NCI-H187 treated with DMSO at 0.1 percent for 48 hours (cell line): ENCODE data around the gene CACHD1.

Experiments used
- DNase-seq: peaks from one replicate; lab custom pipeline; 2025; lab: John Stamatoyannopoulos, UW

Gene CACHD1

DNA sequence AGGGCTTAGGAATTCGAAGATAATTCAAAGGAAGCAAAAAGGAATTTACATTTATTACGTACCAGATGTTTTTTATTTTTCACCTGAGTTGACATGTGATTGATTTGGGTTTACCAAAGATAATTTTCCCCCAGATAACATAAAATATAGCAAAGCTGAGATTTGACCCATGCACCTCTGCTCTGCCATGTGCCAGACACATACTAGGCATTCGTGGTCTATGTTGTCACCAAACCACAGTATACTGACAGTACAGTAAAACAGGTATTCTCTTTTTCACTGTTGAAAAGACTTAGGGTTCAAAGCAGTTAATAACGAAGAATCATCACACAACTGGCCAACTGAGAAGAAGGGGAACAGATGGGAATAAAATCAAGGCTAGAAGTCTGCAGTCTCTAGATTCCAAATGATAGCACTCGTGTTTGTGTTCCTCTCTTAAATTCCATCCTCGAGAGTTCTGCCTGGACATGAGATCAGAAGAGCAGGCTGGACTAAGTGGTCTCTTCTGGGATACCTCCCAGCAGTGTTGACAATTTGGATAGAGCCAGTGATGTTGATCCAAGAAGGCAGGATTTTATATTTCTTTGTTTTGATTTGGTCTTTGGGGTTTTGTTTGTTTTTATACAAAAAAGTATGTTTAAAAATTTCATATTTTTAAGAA, 189.7 kb downstream of the CACHD1 start:
- no peak for DNase-seq

GRCh38 chr1:64663668-64664067, 193.7 kb downstream of the CACHD1 start:
- no peak for DNase-seq

- no peak for DNase-seq
Measured at GRCh38 chr1:64664299-64664698, 194.4 kb downstream of the CACHD1 start.

GRCh38 chr1:64669098-64669675, 199.3 kb downstream of the CACHD1 start:
- no peak for DNase-seq

- DNase-seq, result no peak
Measured at GRCh38 chr1:64675718-64676345, 205.9 kb downstream of the CACHD1 start.

GRCh38 chr1:64676386-64676785, 206.5 kb downstream of the CACHD1 start:
- DNase-seq, result no peak

DNA sequence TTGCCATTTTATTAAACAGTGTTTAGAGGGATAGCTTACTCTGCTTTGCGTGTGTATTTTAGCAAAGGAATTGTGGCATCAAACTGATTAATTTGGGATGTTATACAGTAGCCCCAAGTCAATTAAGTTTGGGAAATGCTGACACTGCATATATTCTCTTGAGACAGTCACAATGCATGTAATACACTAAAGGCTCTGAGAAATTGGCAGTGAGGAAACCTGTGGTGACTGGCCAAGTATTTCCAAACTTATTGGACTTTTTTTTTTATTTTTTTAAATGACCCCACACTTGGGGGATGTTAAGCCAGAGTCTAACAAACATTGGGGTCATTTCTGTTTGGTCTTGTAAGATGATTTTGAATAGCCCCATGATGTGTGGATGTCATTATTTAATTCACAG, 207.6 kb downstream of the CACHD1 start:
- DNase-seq, result no peak

- DNase-seq, result no peak
Measured at GRCh38 chr1:64678366-64678765, 208.4 kb downstream of the CACHD1 start.

DNA sequence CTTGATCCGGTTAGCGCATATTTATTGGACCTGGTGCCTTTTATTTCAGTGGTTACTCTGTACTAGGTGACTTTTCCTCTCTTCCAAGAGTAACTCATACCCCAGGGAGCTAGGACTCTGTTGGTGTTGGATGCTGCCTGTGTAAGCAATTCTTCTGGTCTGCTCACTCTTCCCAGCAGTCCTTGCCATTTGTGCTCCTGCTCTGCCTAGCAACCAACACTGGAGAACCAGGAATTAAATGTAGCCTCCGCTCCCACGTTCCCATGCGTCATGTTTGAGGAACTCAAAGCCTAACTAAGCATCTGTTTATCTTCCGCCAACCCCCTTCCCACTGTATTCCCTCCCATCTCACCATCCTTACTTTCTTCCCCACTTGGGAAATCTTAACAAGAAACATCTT, 209.2 kb downstream of the CACHD1 start:
- DNase-seq, result no peak

DNA sequence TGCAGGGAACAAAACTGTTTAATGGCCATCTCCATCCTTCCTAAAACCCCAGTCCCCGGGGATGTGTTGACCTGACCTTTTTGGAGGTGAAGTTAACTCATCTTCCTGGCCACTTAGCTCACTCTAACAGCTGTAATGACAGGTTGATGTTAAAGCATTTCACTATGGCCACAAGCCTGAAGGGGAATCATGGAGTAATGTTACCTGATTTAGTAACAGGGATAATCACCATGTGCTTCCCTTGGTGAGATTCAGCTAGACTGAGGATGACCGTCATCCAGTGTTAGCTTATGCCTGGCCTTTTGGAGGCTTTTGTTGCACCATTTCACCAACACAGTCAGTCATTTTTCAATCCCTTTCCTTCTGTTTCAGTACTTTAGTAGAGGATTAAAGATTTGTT, 210.7 kb downstream of the CACHD1 start:
- no peak for DNase-seq

DNA sequence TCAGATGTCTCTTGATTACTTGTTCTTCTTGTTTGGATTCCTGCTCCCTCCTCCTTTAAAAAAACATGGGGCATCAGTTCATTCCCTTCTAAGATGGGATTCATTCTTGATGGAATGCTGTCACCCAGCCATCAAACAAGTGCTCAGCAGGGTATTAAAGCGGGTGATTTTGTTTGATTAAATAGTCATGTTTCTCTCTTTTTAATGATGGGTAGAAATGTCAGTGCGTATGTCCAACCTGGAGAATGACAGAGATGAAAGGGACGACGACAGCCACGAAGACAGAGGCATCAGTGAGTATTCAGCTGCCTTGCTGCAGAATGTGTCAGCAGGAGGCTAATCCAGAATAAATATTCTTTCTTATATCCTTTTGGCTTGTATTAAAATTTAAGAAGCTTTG, 211.1 kb downstream of the CACHD1 start:
- DNase-seq, result no peak

DNA sequence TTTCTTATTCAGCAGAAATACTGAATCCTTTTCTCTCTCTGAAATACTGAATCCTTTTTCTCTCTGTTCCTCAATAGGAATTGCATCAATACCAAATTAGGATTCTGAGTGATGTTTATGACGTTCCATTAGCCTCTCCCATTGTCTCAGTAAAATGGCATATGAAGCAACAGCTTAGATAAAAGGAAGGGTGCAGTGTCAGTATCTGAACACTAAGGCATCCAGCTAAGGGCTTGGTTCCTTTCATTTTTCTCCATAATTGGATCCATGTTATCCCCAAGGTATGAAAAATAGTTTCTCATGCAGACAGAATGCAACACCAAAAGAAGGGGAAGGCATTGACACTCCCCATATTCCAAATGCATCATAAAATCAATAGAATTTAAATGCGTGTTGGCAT, 213.5 kb downstream of the CACHD1 start:
- no peak for DNase-seq

GRCh38 chr1:64685217-64685616, 215.3 kb downstream of the CACHD1 start:
- no peak for DNase-seq

DNA sequence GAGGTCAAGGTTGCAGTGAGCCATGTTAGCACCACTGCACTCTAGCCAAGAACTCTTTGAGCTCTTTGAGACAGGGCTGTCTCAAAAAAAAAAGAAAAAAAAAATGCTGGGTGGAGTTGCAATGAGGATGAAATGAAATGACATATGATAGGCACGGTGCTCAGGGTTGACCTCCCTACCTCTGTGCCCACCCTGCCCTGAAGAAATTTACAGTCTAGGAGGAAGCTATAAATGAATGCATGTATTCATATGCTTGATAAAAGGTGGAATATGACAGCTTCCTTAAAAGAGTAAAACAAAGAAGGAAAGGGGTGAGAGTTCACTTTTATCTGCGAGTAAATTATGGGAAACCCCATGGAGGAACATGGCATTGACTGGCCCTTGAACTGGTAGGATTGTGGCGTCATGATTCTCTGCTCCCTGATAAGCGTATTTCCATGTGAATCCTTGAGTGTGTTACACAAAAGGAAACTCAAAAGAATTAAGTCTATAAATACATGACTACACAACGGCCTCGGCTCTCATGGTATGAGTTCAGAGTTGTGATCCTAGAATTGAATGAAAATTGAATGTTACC, 215.9 kb downstream of the CACHD1 start:
- DNase-seq, result no peak

- no peak for DNase-seq
Measured at GRCh38 chr1:64686828-64687724, 217.1 kb downstream of the CACHD1 start.

- DNase-seq, result no peak
Measured at GRCh38 chr1:64687725-64688327, 217.9 kb downstream of the CACHD1 start.

GRCh38 chr1:64691626-64692025, 221.7 kb downstream of the CACHD1 start:
- no peak for DNase-seq

DNA sequence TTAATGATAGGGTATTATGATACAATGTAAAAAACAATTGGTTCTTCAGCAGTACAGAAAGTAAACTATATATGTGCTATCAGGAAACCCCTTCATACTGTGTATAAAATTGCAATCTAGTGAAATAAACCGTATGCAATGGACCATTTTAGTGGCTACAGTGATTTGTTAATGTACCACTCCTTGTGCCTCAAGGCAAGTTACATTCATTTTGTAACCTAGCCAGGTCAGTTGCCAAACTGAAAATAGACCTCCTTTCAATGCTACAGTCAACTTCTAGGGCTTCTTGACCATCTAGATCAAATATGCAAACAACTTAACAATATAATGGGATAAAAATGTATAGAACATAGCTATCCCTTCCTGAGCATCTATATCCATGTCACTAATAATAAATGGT, 223.0 kb downstream of the CACHD1 start:
- no peak for DNase-seq

DNA sequence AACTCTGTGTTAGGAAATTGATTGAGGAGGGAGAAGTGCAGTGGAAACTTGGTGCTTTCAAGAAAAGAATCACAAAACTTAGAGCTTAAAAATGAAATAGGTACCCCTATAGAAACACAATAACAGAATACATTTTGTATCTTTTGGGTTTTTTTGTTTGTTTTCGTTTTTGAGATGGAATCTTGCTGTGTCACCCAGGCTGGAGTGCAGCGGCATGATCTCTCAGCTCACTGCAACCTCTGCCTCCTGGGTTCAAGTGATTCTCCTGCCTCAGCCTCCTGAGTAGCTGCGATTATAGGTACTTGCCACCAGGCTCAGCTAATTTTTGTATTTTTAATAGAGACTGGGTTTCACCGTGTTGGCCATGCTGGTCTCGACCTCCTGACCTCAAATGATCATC, 223.5 kb downstream of the CACHD1 start:
- no peak for DNase-seq

GRCh38 chr1:64696879-64697278, 226.9 kb downstream of the CACHD1 start:
- no peak for DNase-seq

- DNase-seq, result no peak
Measured at GRCh38 chr1:64699327-64699726, 229.4 kb downstream of the CACHD1 start.

DNA sequence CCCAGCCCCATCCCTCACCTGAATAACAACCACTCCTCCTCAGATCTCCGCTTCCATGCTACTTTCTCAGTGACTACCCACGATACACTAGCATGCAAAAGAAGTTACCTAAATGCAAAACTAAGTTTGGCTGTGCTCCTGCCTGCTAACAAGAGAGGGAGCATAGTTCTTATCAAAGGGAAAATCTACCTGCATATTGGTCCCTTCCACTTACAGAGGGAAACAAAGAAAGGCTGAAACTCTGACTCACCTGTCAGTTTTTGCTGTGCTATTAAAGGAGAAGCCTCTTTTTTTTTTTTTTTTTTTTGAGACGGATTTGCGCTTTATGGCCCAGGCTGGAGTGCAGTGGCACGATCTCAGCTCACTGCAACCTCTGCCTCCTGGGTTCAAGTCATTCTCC, 231.1 kb downstream of the CACHD1 start:
- no peak for DNase-seq
